Ovary (tissue), 9 donors: ENCODE measurements around the gene CALD1. TPM values are rescaled to one million over a fixed set of nuclear protein-coding genes. Genes with fewer than 3 reads are reported as not detected.

Experiments used
- DNase-seq, 5 donors: peaks; one replicate each; pipeline ENCODE4 v3.0.0-alpha.2; 2019 to 2020
- H3K27ac ChIP-seq, 2 donors: fragments of 200-600 bp; one replicate each; pipeline versions ENCODE4 v1.5.1 to v1.8.0; 2019 to 2022
- H3K27me3 ChIP-seq: fragments of 200-600 bp; one replicate; pipeline ENCODE4 v1.8.0; 2022
- H3K36me3 ChIP-seq: fragments of 200-600 bp; sonication (generic); one replicate; pipeline ENCODE4 v1.5.1; 2019
- H3K4me1 ChIP-seq: one replicate; pipeline ENCODE4 v1.8.1; 2013; ENCODE audit warnings: mild to moderate bottlenecking, moderate library complexity; ENCODE audit not compliant: insufficient read depth
- H3K4me3 ChIP-seq: fragments of 200-600 bp; sonication (generic); one replicate; pipeline ENCODE4 v1.5.1; 2017
- H3K9me3 ChIP-seq, 2 donors: fragments of 200-600 bp in 1 of 2; sonication (generic) in 1 of 2; one replicate each; pipeline versions ENCODE4 v1.5.1 to v1.8.1; 2013 to 2019; ENCODE audit warnings: mild to moderate bottlenecking in 1 of 2, moderate library complexity in 1 of 2
- EP300 ChIP-seq: sonication (generic); formaldehyde crosslinking; IDR thresholded peaks from one replicate; pipeline ENCODE4 v1.6.1; 2017; ENCODE audit warnings: antibody characterized with exemption
- POLR2A ChIP-seq: fragments of 450-650 bp; IDR thresholded peaks from one replicate; pipeline ENCODE4 v1.6.1; 2017; ENCODE audit warnings: antibody characterized with exemption, mild to moderate bottlenecking, moderate library complexity
- WGBS, 3 donors: extraction: QIAGEN DNeasy Blood & Tissue Kit in 1 of 3; methylation state at CpG; one replicate each; pipeline versions ENCODE4 v1.1.5 to v1.1.7; 2013 to 2017; 5-methylcytosine and 5-hydroxymethylcytosine counted together
- intact Hi-C, 4 donors: fragments of 100-400 bp; cut with DNase I; formaldehyde crosslinking; loops; one replicate each; pipeline versions ENCODE4 v1.11.0 to v1.15.1; 2022 to 2023
- polyA plus RNA-seq, 2 donors: library from polyadenylated mRNA; stranded (reverse); fragments of 200-250 nt in 1 of 2; fragments of 350-450 nt in 1 of 2; fragmentation: Illumina TruSeq in 1 of 2; extraction: RNeasy Lipid Tissue Mini Kit (QIAGEN cat#74804) in 1 of 2; gene quantifications; one replicate each; pipeline ENCODE4 v1.2.3, GENCODE V29; 2013 to 2014
- total RNA-seq, 7 donors: library from RNA; depleted of rRNA in 2 of 7; stranded (reverse); fragments of >200 nt in 2 of 7; fragmentation: NEBNext Ultra II Directional in 3 of 7; extraction: Animal tissue kit (Norgen Biotek cat#: 25700) in 3 of 7; gene quantifications; one replicate each; pipeline versions ENCODE4 v1.1.0 to v1.2.4, GENCODE V29; 2016 to 2023
- TF ChIP-seq, protein P1 (sequence below), 3 donors: fragments of 450-650 bp in 2 of 3; fragments of 200-600 bp in 1 of 3; IDR thresholded peaks; one replicate each; pipeline versions ENCODE4 v1.5.1 to v1.8.0; 2016 to 2022; ENCODE audit warnings: antibody characterized with exemption in 3 of 3, mild to moderate bottlenecking in 1 of 3
- donor health status: DM: no; HTN: no; CAD: no; lungs with moderate emphysema.
- donor health status: DM: no; HTN: no; CAD: no.
- donor health status: Bipolar disorder and iron deficiency.
- donor health status: DM: yes; HTN: yes; CAD: no.
- donor health status: DM: no; HTN: no; CAD: no.
- donor health status: DM: yes; HTN: yes; CAD: no.

CALD1 gene
- total and polyA plus RNA-seq, 9 donors = 306 to 697 (median 463) TPM

GRCh38 chr7:134777470-134777869 lies 2.0 kb upstream of the CALD1 start:
- Histone ChIP-seq H3K36me3 (no peaks in the 10 kb centered on the region), H3K27ac (peak overlapping the region in 1 of 2 donors; percentile 82), H3K4me1 (peaks cover 5% of the 10 kb centered on the region), H3K27me3 (no peaks in the 10 kb centered on the region), H3K9me3 (no peaks in the 10 kb centered on the region), H3K4me3 (no peak overlapping the region)
- intact Hi-C loops = loop anchor here in 1 of 4 donors (10.0 kb wide), 2 partner anchors 47 to 83 kb away; no protein-coding TSS in a partner anchor
- 41 to 56% (median 49%) methylated on average over 3 of the region's 3 CpGs for WGBS, 3 donors
- DNase-seq = no peak
- TF ChIP-seq, protein P1, sequence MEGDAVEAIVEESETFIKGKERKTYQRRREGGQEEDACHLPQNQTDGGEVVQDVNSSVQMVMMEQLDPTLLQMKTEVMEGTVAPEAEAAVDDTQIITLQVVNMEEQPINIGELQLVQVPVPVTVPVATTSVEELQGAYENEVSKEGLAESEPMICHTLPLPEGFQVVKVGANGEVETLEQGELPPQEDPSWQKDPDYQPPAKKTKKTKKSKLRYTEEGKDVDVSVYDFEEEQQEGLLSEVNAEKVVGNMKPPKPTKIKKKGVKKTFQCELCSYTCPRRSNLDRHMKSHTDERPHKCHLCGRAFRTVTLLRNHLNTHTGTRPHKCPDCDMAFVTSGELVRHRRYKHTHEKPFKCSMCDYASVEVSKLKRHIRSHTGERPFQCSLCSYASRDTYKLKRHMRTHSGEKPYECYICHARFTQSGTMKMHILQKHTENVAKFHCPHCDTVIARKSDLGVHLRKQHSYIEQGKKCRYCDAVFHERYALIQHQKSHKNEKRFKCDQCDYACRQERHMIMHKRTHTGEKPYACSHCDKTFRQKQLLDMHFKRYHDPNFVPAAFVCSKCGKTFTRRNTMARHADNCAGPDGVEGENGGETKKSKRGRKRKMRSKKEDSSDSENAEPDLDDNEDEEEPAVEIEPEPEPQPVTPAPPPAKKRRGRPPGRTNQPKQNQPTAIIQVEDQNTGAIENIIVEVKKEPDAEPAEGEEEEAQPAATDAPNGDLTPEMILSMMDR (IDR thresholded peaks at IDR 0.05) = no peak
- no peak for TF ChIP-seq EP300
- no peak for TF ChIP-seq POLR2A

DNA sequence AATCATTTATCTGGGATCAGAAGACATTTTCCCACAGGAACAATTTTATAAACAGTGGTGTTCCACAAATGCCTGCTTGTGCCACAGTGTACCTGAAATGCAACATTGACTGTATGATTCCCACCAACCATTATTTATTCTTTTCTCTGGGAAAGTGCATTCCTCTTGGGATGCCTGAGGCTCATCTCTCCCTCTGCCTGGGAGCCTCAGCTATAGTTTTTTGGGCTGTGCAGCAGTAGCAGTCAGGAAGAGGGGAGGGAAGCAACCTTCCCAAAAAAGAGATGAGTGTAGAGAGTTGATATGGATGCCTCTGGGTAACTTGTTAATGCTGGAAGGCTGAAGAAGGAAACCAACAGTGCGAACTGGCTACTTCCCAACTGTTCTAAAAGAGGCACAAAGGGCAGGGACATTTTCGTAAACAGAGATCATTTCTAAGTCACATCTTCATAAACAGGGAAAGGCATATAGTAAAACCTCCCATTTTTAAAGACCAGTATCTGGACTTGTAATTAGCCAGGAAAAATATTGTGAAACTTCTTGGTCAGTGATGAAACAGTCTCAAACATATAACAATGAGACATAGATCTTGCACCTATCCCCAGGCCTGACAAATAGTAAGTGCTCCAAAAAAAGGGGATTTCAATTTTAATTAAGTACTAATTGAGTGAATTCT lies 1.4 kb upstream of the CALD1 start:
- intact Hi-C loops = loop anchor here in 1 of 4 donors (10.0 kb wide), 2 partner anchors 47 to 83 kb away; no protein-coding TSS in a partner anchor
- peak overlapping the region; percentile 51 to 82 for H3K27ac ChIP-seq

DNA sequence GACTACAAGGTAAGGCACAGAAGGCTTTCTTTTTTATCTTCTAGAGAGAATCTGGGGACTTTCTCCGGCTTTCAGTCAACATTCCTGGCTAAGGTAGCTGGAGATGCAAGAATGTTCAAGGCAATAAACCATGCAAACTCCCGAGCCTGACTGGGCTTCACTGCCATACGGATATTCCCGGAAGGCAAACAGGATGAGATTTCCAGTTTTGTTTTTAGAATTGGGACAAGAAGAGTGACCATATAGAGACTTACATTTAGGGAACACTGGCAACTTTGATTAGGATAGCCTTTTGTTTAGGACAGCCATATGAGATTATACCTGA lies 269 bp downstream of the CALD1 start:
- Histone ChIP-seq H3K27ac (peak overlapping the region in 1 of 2 donors; percentile 82), H3K4me1 (peaks cover 16% of the 10 kb centered on the region), H3K4me3 (peak overlapping the region; percentile 71), H3K27me3 (no peaks in the 10 kb centered on the region), H3K9me3 (no peaks in the 10 kb centered on the region), H3K36me3 (no peaks in the 10 kb centered on the region)
- TF ChIP-seq EP300 (no peak), POLR2A (no peak)
- TF ChIP-seq, protein P1 (IDR thresholded peaks at IDR 0.05) = no peak
- intact Hi-C loops = loop anchor here in 2 of 4 donors (10.0 kb wide), 3 partner anchors 45 to 155 kb away; no protein-coding TSS in a partner anchor
- no peak for DNase-seq
- 0 to 5% (median 1%) methylated on average over 4 of the region's 4 CpGs for WGBS, 3 donors

More for the DNA sequence above, 1.4 kb upstream of the CALD1 start:
- Histone ChIP-seq H3K36me3 (no peaks in the 10 kb centered on the region), H3K4me1 (peaks cover 6% of the 10 kb centered on the region), H3K27me3 (no peaks in the 10 kb centered on the region), H3K4me3 (no peak overlapping the region), H3K9me3 (no peaks in the 10 kb centered on the region)
- WGBS, 3 donors = 24 to 45% (median 24%) methylated on average over 2 of the region's 2 CpGs
- no peak for TF ChIP-seq EP300
- TF ChIP-seq, protein P1 (IDR thresholded peaks at IDR 0.05) = no peak
- DNase-seq = no peak

GRCh38 chr7:134780166-134780828 lies 863 bp downstream of the CALD1 start:
- Histone ChIP-seq H3K4me1 (peaks cover 16% of the 10 kb centered on the region), H3K4me3 (peak overlapping the region; percentile 71), H3K27me3 (no peaks in the 10 kb centered on the region), H3K27ac (peak overlapping the region; percentile 48 to 82), H3K9me3 (no peaks in the 10 kb centered on the region), H3K36me3 (no peaks in the 10 kb centered on the region)
- TF ChIP-seq, protein P1 (IDR thresholded peaks at IDR 0.05) = no peak
- no peak for TF ChIP-seq POLR2A
- no peak for TF ChIP-seq EP300
- DNase-seq = no peak
- intact Hi-C loops = loop anchor here in 1 of 4 donors (10.0 kb wide), 1 partner anchor 155 kb away; no protein-coding TSS in a partner anchor
- 1 to 3% (median 1%) methylated on average over 5 of the region's 5 CpGs for WGBS, 3 donors
